ENCODE data around the gene UNC119B.

DNA sequence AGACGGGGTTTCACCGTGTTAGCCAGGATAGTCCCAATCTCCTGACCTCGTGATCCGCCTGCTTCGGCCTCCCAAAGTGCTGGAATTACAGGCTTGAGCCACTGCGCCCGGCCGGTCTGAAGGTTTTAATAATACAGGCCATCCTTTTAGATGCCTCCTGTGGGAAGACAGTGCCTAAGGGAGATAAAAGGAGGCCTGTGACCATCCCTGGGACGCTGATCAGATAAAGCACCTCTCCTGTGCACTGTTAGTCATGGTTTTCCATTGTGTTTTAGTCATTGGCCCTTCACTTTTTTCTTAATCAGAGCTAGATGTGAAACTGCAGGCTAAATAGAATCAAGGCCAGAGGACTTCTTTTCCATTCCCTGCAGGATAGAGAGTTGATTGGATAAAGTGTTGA, 7.8 kb downstream of the UNC119B start:
- TF ChIP-seq POLR2A (IDR thresholded peaks at IDR 0.05) (no peak), CTCF (IDR thresholded peaks at IDR 0.05) (no peak), POLR2AphosphoS5 (IDR thresholded peaks at IDR 0.05) (no peak)
